Measurements from ENCODE around the gene TKT.

TKT gene

DNA sequence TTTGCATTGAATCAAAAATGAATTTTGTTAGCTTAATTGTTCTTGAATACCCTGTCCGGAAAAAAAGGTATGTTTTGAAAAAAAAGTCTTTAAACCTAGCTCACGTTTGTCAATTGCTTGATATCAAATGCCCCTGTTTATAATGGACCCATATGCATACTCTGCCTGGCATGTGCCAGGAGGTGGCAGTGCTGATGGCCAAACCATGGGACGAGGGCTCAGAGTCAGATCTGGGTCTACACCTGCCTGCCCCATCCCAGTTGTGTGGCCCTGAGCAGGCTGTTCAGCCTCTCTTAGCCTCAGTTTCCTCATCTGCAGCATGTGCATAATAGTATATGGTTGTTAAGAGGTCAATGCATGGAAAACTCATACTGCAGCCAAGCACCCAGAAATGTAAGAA, 56.0 kb downstream of the TKT start:
- TF ChIP-seq TAF1 (IDR thresholded peaks at IDR 0.05; ENCODE audit: borderline replicate concordance, low read depth, low read length), result no peak
- no peak for TF ChIP-seq POLR2AphosphoS5 (IDR thresholded peaks at IDR 0.05; ENCODE audit: low read depth, low read length)
- no peak for TF ChIP-seq POLR2A (IDR thresholded peaks at IDR 0.05; ENCODE audit: low read depth, low read length)
- DNase-seq (ENCODE audit: insufficient read length) (no peak), FAIRE-seq (no peak)

- DNase-seq (ENCODE audit: insufficient read length) (no peak), FAIRE-seq (no peak)
- TF ChIP-seq TAF1 (IDR thresholded peaks at IDR 0.05; ENCODE audit: borderline replicate concordance, low read depth, low read length) (no peak), POLR2AphosphoS5 (IDR thresholded peaks at IDR 0.05; ENCODE audit: low read depth, low read length) (no peak), POLR2A (IDR thresholded peaks at IDR 0.05; ENCODE audit: low read depth, low read length) (no peak)
Observed at GRCh38 chr3:53198996-53199395, 56.8 kb downstream of the TKT start.

DNA sequence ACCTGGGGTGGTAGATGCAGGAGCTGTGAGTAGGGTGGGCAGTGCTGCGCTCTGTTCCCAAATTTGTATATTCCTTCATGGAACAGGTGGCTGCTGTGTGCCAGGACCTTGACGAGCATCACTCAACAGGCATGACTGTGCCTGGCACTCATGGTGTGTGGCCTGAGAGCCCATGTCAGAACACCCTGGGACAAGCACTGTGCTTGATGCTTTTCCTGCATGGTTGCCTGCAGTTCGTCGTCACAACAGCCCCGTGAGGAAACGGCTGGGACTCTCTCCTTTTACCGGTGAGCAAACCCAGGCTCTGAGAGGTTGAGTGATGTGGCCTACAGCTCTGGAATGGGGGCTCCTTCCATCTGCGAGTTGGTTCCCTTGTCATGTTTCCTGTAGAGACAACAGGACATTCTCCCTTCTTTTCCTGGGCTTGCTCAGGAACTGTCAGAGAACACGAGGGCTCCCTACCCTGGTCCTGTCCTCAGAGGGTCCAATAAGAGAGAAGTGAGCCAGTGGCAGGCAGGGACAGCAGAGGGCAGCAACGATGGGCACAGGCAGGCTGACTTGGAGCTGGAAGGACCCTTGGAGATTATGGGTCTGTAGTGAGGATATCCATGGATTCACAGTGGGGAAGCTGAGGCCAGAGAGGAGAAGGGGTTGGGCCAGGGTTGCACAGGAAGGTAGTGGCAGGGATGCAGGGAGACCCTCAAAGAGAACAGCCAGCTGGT, 57.4 kb downstream of the TKT start:
- TF ChIP-seq POLR2AphosphoS5 (IDR thresholded peaks at IDR 0.05; ENCODE audit: low read depth, low read length), result no peak
- no peak for TF ChIP-seq POLR2A (IDR thresholded peaks at IDR 0.05; ENCODE audit: low read depth, low read length)
- no peak for TF ChIP-seq TAF1 (IDR thresholded peaks at IDR 0.05; ENCODE audit: borderline replicate concordance, low read depth, low read length)
- DNase-seq (ENCODE audit: insufficient read length), result no peak
- peak; percentile 57 for FAIRE-seq

DNA sequence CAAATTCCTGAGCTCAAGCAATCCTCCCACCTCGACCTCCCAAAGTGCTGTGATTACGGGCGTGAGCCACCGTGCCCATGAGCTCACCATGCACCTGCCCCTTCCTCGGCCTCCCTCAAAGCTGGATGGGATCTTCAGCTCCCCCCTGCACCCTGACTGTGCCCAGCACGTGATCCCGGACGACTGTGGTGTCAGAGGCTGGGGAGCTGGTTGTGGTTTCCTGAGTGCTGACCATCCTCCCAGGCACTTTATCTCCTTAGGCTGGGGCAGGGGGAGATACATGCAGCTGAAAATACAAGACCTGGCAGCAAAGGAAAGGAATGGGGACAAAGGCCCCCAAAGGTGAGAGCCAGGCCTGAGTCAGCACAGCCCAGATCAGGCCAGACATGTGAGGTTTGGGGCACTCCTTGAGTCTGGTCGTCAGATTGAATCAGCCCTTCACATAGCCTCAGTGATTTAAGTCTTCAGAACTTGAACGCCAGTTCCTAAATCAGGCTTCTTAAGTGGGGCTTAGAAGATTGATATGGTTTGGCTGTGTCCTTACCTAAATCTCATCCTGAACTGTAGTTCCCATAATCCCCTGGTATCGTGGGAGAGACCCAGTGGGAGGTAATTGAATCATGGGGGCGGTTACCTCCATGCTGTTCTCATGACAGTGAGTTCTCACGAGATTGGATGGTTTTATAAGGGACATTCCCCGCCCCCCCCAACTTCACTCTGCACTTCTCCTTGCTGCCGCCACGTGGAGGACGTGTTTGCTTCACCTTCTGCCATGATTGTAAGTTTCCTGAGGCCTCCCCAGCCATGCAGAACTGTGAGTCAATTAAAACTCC, 59.0 kb downstream of the TKT start:
- TF ChIP-seq POLR2AphosphoS5 (IDR thresholded peaks at IDR 0.05; ENCODE audit: low read depth, low read length), result peak; percentile 68; the same call in 1 of the 2 replicates
- peak; percentile 95 for TF ChIP-seq TAF1 (IDR thresholded peaks at IDR 0.05; ENCODE audit: borderline replicate concordance, low read depth, low read length)
- peak; percentile 82 for TF ChIP-seq POLR2A (IDR thresholded peaks at IDR 0.05; ENCODE audit: low read depth, low read length)
- no peak for DNase-seq (ENCODE audit: insufficient read length)
- FAIRE-seq, result peak; percentile 97

DNA sequence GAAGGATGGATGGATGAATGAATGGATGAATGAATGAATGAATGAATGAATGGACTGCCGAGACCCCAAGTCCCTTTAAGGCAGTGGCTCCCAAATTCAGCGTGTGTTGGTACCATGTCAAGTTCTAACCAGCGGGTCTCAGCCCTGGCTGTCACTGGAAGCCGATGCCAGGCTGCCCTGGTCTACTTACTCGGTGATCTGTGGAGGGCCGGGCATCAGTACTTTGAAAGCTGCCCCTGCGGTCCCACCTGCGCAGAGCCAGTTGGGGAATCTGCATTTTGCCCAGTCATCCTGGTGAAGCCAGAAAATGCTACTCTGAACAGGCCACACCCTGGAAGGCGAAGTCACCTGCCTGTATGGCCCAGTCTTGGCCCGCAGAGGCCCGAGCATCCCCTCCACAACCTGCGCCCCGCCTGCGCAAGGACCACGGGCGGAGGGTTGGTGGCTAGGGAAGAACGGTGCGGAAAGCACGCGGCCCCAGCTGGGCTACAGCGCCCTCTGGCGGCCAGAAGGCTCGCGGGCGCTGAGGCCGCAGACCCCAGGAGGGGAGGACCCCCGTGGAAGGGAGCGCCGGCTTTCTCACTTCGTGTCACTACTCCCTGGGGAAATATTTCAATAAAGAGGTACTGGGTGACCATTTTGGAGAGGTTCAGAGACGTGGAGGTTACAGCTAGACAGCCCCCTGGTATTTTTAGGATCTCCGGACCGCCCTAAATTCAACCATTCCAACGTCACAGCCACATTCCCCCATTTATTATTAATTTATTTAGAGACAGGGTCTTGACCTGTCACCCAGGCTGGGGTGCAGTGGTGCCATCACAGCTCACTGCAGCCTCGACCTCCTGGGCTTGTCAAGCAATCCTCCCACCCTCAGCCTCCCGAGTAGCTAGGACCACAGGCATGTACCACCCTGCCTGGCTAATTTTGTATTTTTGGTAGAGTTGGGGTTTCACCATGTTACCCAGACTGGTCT, 59.9 kb downstream of the TKT start:
- FAIRE-seq (peak; percentile 85), DNase-seq (ENCODE audit: insufficient read length) (peak; percentile 66)
- TF ChIP-seq POLR2AphosphoS5 (IDR thresholded peaks at IDR 0.05; ENCODE audit: low read depth, low read length), result no peak
- TF ChIP-seq TAF1 (IDR thresholded peaks at IDR 0.05; ENCODE audit: borderline replicate concordance, low read depth, low read length), result no peak
- TF ChIP-seq POLR2A (IDR thresholded peaks at IDR 0.05; ENCODE audit: low read depth, low read length), result no peak

DNA sequence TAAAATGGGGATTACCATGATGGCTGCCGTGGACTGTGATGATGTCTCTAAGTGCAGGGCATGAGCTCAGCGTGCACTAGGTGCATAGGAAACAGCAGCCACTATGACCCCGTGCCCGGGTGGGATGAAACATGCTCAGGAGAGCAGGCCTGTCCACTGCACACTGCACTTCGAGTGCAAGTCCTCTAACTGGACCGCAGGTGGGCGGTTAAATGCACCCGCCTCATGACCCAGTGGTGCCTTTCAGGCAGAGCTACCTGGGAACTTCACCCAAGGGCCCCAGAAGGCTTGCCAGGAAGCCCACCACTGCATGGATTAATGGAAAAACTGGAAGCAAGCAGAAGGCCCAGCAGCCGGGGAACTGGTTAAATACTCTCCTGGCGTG, 60.8 kb downstream of the TKT start:
- FAIRE-seq (no peak), DNase-seq (ENCODE audit: insufficient read length) (no peak)
- no peak for TF ChIP-seq POLR2A (IDR thresholded peaks at IDR 0.05; ENCODE audit: low read depth, low read length)
- no peak for TF ChIP-seq POLR2AphosphoS5 (IDR thresholded peaks at IDR 0.05; ENCODE audit: low read depth, low read length)
- TF ChIP-seq TAF1 (IDR thresholded peaks at IDR 0.05; ENCODE audit: borderline replicate concordance, low read depth, low read length), result no peak

DNA sequence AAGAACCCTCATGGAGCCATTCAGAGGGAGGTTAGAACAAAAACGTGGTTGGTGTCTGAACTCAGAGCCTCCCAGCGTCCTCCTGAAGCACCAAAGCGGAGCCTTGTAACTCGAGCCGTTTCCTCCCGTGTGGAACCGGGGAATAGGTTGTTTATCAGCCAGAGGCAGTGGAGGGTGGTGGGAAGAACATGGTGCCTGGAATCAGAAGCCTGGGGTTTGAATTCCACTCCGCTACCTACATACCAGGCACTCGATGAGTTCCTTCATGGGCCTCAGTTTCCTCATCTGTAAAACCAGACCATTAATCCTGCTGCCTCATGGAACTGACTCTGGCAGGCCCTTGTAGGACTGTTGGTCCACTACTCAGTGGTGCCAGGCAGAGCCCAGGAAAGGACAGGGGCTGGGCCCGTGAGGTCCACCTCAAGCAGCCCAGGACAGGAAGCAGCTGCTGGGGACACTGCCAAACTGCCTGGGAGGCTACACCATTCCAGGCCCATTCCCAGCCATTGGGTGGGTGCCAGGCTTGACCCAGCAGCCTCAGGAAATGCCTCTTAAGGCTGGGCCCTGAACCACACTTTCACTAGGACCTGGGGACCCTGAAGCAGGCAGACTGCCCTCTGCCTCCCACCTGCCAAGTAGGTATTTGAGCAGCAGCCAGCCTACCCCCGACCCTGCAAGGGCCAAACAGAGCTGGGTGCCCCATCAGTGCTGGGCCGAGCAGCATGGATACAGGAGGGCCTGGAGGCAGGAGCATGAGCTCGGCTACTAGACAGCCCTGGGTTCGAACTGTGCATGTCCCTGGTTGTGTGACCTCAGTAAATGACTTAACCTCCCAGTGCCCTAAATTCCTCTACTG, 61.4 kb downstream of the TKT start:
- DNase-seq (ENCODE audit: insufficient read length), result no peak
- no peak for FAIRE-seq
- TF ChIP-seq POLR2A (IDR thresholded peaks at IDR 0.05; ENCODE audit: low read depth, low read length) (no peak), POLR2AphosphoS5 (IDR thresholded peaks at IDR 0.05; ENCODE audit: low read depth, low read length) (0 out of 2 replicates have a peak, but pooled peaks have one; percentile 19)

- no peak for FAIRE-seq
- DNase-seq (ENCODE audit: insufficient read length), result no peak
- no peak; the same call in 1 of the 2 replicates for TF ChIP-seq POLR2AphosphoS5 (IDR thresholded peaks at IDR 0.05; ENCODE audit: low read depth, low read length)
- TF ChIP-seq POLR2A (IDR thresholded peaks at IDR 0.05; ENCODE audit: low read depth, low read length), result no peak; the same call in 1 of the 2 replicates
- TF ChIP-seq TAF1 (IDR thresholded peaks at IDR 0.05; ENCODE audit: borderline replicate concordance, low read depth, low read length), result no peak
Observed at GRCh38 chr3:53193466-53194209, 62.2 kb downstream of the TKT start.

DNA sequence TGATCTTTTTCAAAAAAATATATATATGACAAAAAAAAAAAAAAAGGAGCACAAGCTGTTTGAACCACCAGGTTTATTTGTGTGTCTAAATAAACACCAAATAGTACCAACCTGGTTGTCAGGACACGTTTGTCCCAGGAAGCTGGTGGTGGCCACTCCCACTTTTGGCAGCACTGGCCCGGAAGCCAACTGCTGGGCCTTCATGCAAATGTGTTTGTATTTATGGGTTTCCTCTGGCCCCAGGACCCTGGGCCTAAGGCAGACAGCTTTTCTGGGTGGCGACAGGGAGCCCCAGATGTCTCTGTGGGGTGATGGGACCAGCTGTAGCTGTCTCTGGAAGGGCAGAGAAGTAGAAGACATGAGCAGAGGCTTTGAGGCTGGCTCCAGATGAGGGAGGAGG, 63.2 kb downstream of the TKT start:
- DNase-seq (ENCODE audit: insufficient read length), result no peak

More for the DNA sequence above, 63.2 kb downstream of the TKT start:
- TF ChIP-seq POLR2AphosphoS5 (IDR thresholded peaks at IDR 0.05; ENCODE audit: low read depth, low read length) (no peak; the same call in 1 of the 2 replicates), TAF1 (IDR thresholded peaks at IDR 0.05; ENCODE audit: borderline replicate concordance, low read depth, low read length) (no peak), POLR2A (IDR thresholded peaks at IDR 0.05; ENCODE audit: low read depth, low read length) (no peak)
- no peak for FAIRE-seq
